Mesenchymal stem cell (in vitro differentiated cells and primary cell): ENCODE data around the gene HACD3.

Experiments
- DNase-seq: peaks from one replicate; pipeline ENCODE4 v3.0.0-alpha.2; 2013
- H2AFZ ChIP-seq: one replicate; pipeline ENCODE4 v1.6.1; 2013; ENCODE audit warnings: low read depth, mild to moderate bottlenecking, control low read depth, inconsistent platforms, low read length, moderate library complexity
- H2AK5ac ChIP-seq: 2 replicates; pipeline ENCODE4 v1.6.1; 2013; ENCODE audit warnings: low read length, moderate library complexity, mild to moderate bottlenecking, inconsistent platforms; ENCODE audit not compliant: severe bottlenecking
- H2BK120ac ChIP-seq: one replicate; pipeline ENCODE4 v1.6.1; 2013; ENCODE audit warnings: low read depth, mild to moderate bottlenecking, inconsistent platforms, low read length, moderate library complexity
- H2BK12ac ChIP-seq, 2 experiments: one replicate each; pipeline ENCODE4 v1.6.1; 2013; ENCODE audit warnings: inconsistent platforms in 2 of 2, low read length in 2 of 2, mild to moderate bottlenecking in 2 of 2, moderate library complexity in 2 of 2, control low read depth in 1 of 2
- H2BK15ac ChIP-seq: one replicate; pipeline ENCODE4 v1.6.1; 2013; ENCODE audit warnings: mild to moderate bottlenecking, low read depth, inconsistent platforms; ENCODE audit not compliant: poor library complexity, severe bottlenecking
- H2BK5ac ChIP-seq: 2 replicates; pipeline ENCODE4 v1.6.1; 2013; ENCODE audit warnings: low read depth, mild to moderate bottlenecking, low read length, control low read depth, inconsistent platforms; ENCODE audit not compliant: poor library complexity, severe bottlenecking
- H3K14ac ChIP-seq, 2 experiments: one replicate each; pipeline ENCODE4 v1.6.1; 2013; ENCODE audit warnings: inconsistent platforms in 2 of 2, low read length in 2 of 2, control low read depth in 1 of 2, mild to moderate bottlenecking in 1 of 2, moderate library complexity in 1 of 2
- H3K18ac ChIP-seq, 2 experiments: one replicate each; pipeline ENCODE4 v1.6.1; 2013; ENCODE audit warnings: inconsistent platforms in 2 of 2, low read length in 2 of 2, control low read depth in 1 of 2, low read depth in 1 of 2, mild to moderate bottlenecking in 1 of 2
- H3K23ac ChIP-seq, 2 experiments: one replicate each; pipeline ENCODE4 v1.6.1; 2013; ENCODE audit warnings: inconsistent platforms in 2 of 2, low read length in 2 of 2, mild to moderate bottlenecking in 2 of 2, moderate library complexity in 2 of 2, control low read depth in 1 of 2
- H3K27ac ChIP-seq: 2 replicates; pipeline ENCODE4 v1.5.1; 2013; ENCODE audit warnings: mild to moderate bottlenecking, moderate library complexity, low read length, control low read depth, inconsistent platforms; ENCODE audit not compliant: poor library complexity, severe bottlenecking
- H3K27me3 ChIP-seq, 2 experiments: 2 replicates each; pipeline versions ENCODE4 v1.6.1 to v1.7.0; 2013; ENCODE audit warnings: low read length in 2 of 2, mild to moderate bottlenecking in 2 of 2, moderate library complexity in 2 of 2, control low read depth in 1 of 2, inconsistent platforms in 1 of 2; ENCODE audit not compliant: control insufficient read depth in 1 of 2, insufficient read depth in 1 of 2
- H3K36me3 ChIP-seq, 2 experiments: 2 replicates each; pipeline versions ENCODE4 v1.6.1 to v1.7.0; 2013; ENCODE audit warnings: low read length in 2 of 2, control low read depth in 1 of 2, inconsistent platforms in 1 of 2, low read depth in 1 of 2, mild to moderate bottlenecking in 1 of 2; ENCODE audit not compliant: insufficient read depth in 2 of 2, control insufficient read depth in 1 of 2
- H3K4ac ChIP-seq, 2 experiments: one replicate each; pipeline ENCODE4 v1.6.1; 2013; ENCODE audit warnings: inconsistent platforms in 2 of 2, low read length in 2 of 2, mild to moderate bottlenecking in 2 of 2, moderate library complexity in 2 of 2, control low read depth in 1 of 2, low read depth in 1 of 2
- H3K4me1 ChIP-seq: 2 replicates; pipeline ENCODE4 v1.6.1; 2013; ENCODE audit warnings: low read depth, low read length, control low read depth; ENCODE audit not compliant: control insufficient read depth, insufficient read depth
- H3K4me2 ChIP-seq: 2 replicates; pipeline ENCODE4 v1.6.1; 2013; ENCODE audit warnings: low read length, mild to moderate bottlenecking, inconsistent platforms; ENCODE audit not compliant: poor library complexity, severe bottlenecking
- H3K4me3 ChIP-seq, 2 experiments: 2 replicates each; pipeline versions ENCODE4 v1.5.1 to v1.7.0; 2013; ENCODE audit warnings: low read length in 2 of 2, mild to moderate bottlenecking in 2 of 2, control low read depth in 1 of 2, low read depth in 1 of 2; ENCODE audit not compliant: insufficient read depth in 1 of 2
- H3K79me1 ChIP-seq: replicated peaks from 2 replicates; pipeline ENCODE4 v1.6.1; 2013; ENCODE audit warnings: mild to moderate bottlenecking, control low read depth, low read length, inconsistent platforms; ENCODE audit not compliant: poor library complexity, severe bottlenecking
- H3K9ac ChIP-seq: 2 replicates; pipeline ENCODE4 v1.7.0; 2013; ENCODE audit warnings: mild to moderate bottlenecking, low read length, moderate library complexity
- H3K9me3 ChIP-seq: 2 replicates; pipeline ENCODE4 v1.7.0; 2013; ENCODE audit warnings: mild to moderate bottlenecking, low read length; ENCODE audit not compliant: control insufficient read depth
- H4K8ac ChIP-seq: one replicate; pipeline ENCODE4 v1.6.1; 2013; ENCODE audit warnings: inconsistent platforms, mild to moderate bottlenecking, low read length, moderate library complexity
- H4K91ac ChIP-seq: one replicate; pipeline ENCODE4 v1.6.1; 2013; ENCODE audit warnings: mild to moderate bottlenecking, low read length, inconsistent platforms
- WGBS: methylation state at CpG from one replicate; pipeline ENCODE4 v1.1.7; 2013; ENCODE audit warnings: mixed read lengths; 5-methylcytosine and 5-hydroxymethylcytosine counted together

Gene HACD3

GRCh38 chr15:65559941-65560340, 29.7 kb downstream of the HACD3 start:
- Histone ChIP-seq H3K27ac (no peak overlapping the region), H3K9me3 (no peaks in the 10 kb centered on the region), H4K91ac (no peak overlapping the region), H3K27me3 (no peaks in the 10 kb centered on the region), H2BK12ac (no peak overlapping the region), H3K9ac (no peak overlapping the region), H2BK5ac (no peak overlapping the region), H3K36me3 (peaks cover 26 to 79% of the 10 kb centered on the region in 2 experiments), H2BK15ac (no peak overlapping the region), H3K4me3 (no peak overlapping the region), H3K14ac (no peak overlapping the region), H3K4ac (no peak overlapping the region), H3K79me1 (peaks cover 40% of the 10 kb centered on the region), H2AFZ (no peak overlapping the region), H3K4me2 (no peak overlapping the region), H2BK120ac (no peak overlapping the region), H3K23ac (no peak overlapping the region), H3K4me1 (no peaks in the 10 kb centered on the region), H4K8ac (no peak overlapping the region), H2AK5ac (no peak overlapping the region), H3K18ac (no peak overlapping the region)
- DNase-seq = no peak

GRCh38 chr15:65561934-65562333, 31.7 kb downstream of the HACD3 start:
- Histone ChIP-seq H3K9ac (no peak overlapping the region), H3K36me3 (peaks cover 35 to 78% of the 10 kb centered on the region in 2 experiments), H3K23ac (no peak overlapping the region), H2BK5ac (no peak overlapping the region), H3K18ac (no peak overlapping the region), H3K27ac (no peak overlapping the region), H4K8ac (no peak overlapping the region), H3K79me1 (peaks cover 27% of the 10 kb centered on the region), H2BK12ac (no peak overlapping the region), H3K27me3 (no peaks in the 10 kb centered on the region), H3K4me2 (no peak overlapping the region), H2AFZ (no peak overlapping the region), H2AK5ac (no peak overlapping the region), H2BK120ac (no peak overlapping the region), H4K91ac (no peak overlapping the region), H3K9me3 (no peaks in the 10 kb centered on the region), H3K4me3 (no peak overlapping the region), H3K4me1 (no peaks in the 10 kb centered on the region), H3K4ac (no peak overlapping the region), H3K14ac (no peak overlapping the region), H2BK15ac (no peak overlapping the region)
- DNase-seq = no peak
- 98% methylated on average over 5 of the region's 6 CpGs for WGBS

DNA sequence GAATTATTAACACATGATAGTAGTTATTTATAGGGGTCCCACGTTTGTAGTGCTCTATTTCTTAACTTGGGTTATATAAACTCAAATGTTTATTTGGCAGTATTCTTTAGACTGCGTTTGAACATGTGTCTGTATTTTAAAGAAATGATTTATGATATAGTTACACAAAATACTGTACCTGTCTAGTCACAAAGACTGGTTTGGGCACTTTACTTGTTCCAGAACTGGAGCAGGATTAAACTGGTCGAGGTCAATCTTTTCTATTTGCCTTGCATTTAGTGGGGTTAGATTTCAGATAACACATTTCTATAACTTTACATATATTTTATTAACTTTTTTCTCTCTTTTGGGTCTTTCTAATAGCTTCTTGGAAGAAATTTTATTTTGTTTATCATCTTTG, 39.5 kb downstream of the HACD3 start:
- Histone ChIP-seq H4K8ac (no peak overlapping the region), H3K27ac (no peak overlapping the region), H2BK15ac (no peak overlapping the region), H3K14ac (no peak overlapping the region), H3K79me1 (peaks cover 23% of the 10 kb centered on the region), H3K18ac (no peak overlapping the region), H2BK12ac (no peak overlapping the region), H3K4ac (no peak overlapping the region), H3K9me3 (no peaks in the 10 kb centered on the region), H2BK120ac (peak overlapping the region; percentile 34), H2BK5ac (no peak overlapping the region), H3K4me1 (no peaks in the 10 kb centered on the region), H3K27me3 (no peaks in the 10 kb centered on the region), H2AK5ac (no peak overlapping the region), H3K4me2 (no peak overlapping the region), H3K9ac (no peak overlapping the region), H3K36me3 (peaks cover 40 to 85% of the 10 kb centered on the region in 2 experiments), H4K91ac (no peak overlapping the region), H3K4me3 (no peak overlapping the region), H3K23ac (no peak overlapping the region), H2AFZ (no peak overlapping the region)
- 100% methylated on average over 1 of the region's 3 CpGs for WGBS
- DNase-seq = no peak

- Histone ChIP-seq H4K91ac (no peak overlapping the region), H3K23ac (no peak overlapping the region), H3K4me3 (no peak overlapping the region), H3K36me3 (peaks cover 26 to 74% of the 10 kb centered on the region in 2 experiments), H3K18ac (no peak overlapping the region), H2AK5ac (no peak overlapping the region), H3K27me3 (no peaks in the 10 kb centered on the region), H2BK15ac (no peak overlapping the region), H4K8ac (no peak overlapping the region), H3K4me1 (peaks cover under 1% of the 10 kb centered on the region), H3K4ac (no peak overlapping the region), H3K9me3 (no peaks in the 10 kb centered on the region), H2BK5ac (no peak overlapping the region), H3K27ac (no peak overlapping the region), H2BK12ac (no peak overlapping the region), H2BK120ac (no peak overlapping the region), H3K4me2 (no peak overlapping the region), H3K14ac (no peak overlapping the region), H2AFZ (no peak overlapping the region), H3K9ac (no peak overlapping the region), H3K79me1 (peaks cover 16% of the 10 kb centered on the region)
- WGBS = no CpG with 5 or more reads among the region's 2 CpGs
- DNase-seq = no peak
Observed at GRCh38 chr15:65571971-65572370, 41.7 kb downstream of the HACD3 start.
